Measurements from ENCODE around the gene ZNF423.

DNA sequence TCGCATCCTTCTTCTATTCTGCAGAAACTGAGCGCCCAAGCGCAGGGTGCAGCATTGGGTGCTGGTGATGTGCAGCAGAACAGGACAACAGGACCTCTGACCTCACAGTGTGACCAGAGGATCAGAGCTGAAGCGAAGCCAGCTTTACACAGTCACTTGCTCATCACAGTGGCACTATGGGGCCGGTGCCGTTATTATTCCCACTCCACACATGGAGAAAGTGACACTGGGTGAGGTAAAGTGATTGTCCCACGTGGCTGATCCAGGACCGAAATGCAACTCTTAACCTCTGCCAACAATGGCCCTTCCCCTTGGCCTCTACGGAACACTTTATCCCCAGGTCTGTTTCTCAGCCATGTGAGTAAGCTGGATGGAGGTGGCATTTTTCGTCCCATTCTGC is 311.1 kb downstream of the ZNF423 start:
- TF ChIP-seq, protein P1, sequence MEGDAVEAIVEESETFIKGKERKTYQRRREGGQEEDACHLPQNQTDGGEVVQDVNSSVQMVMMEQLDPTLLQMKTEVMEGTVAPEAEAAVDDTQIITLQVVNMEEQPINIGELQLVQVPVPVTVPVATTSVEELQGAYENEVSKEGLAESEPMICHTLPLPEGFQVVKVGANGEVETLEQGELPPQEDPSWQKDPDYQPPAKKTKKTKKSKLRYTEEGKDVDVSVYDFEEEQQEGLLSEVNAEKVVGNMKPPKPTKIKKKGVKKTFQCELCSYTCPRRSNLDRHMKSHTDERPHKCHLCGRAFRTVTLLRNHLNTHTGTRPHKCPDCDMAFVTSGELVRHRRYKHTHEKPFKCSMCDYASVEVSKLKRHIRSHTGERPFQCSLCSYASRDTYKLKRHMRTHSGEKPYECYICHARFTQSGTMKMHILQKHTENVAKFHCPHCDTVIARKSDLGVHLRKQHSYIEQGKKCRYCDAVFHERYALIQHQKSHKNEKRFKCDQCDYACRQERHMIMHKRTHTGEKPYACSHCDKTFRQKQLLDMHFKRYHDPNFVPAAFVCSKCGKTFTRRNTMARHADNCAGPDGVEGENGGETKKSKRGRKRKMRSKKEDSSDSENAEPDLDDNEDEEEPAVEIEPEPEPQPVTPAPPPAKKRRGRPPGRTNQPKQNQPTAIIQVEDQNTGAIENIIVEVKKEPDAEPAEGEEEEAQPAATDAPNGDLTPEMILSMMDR (IDR thresholded peaks at IDR 0.05) = no peak
- TF ChIP-seq POLR2A (IDR thresholded peaks at IDR 0.05) (no peak), EP300 (IDR thresholded peaks at IDR 0.05) (no peak)
